ENCODE results near the gene MBD2.

- TF ChIP-seq CTCF (IDR thresholded peaks at IDR 0.05) (no peak), POLR2A (IDR thresholded peaks at IDR 0.05) (no peak)
These were observed 93.8 kb downstream of the MBD2 start for GRCh38 chr18:54130631-54131030.
